ENCODE data around the gene SESTD1.

The SESTD1 gene

DNA sequence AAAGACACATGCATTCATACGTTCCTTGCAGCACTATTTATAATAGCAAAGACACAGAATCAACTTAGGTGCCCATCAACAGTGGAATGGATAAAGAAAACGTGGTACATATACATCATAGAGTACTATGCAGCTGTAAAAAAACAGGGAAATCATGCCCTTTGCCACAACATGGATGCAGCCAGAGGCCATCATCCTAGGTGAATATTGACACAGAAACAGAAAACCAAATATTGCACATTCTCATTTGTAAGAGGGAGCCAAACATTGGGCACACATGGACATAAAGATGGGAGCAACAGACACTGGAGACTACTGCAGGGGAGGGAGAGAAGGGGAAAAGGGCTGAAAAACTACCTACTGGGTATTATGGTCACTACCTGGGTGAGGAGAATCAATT lies 73.5 kb downstream of the SESTD1 start:
- DNase-seq (ENCODE audit: low read depth): no peak

DNA sequence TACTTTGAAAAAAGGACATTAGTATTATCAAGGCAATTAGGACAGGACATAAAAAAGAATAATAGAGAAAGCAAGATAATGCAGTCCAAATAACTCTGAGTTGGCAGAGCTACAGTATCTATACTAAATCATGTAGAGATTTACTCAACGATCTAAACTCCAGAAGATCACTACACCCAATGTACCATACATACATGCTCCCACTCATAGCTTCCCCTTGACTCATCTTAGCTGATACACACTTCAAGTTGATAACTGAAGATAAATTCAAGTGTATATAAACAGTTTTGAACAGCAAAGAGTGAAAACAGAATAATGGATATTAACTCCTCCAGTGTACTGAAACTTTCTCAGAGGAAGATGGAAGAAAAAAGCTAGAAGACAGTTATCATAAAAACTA lies 78.5 kb downstream of the SESTD1 start:
- DNase-seq (ENCODE audit: low read depth): no peak

DNA sequence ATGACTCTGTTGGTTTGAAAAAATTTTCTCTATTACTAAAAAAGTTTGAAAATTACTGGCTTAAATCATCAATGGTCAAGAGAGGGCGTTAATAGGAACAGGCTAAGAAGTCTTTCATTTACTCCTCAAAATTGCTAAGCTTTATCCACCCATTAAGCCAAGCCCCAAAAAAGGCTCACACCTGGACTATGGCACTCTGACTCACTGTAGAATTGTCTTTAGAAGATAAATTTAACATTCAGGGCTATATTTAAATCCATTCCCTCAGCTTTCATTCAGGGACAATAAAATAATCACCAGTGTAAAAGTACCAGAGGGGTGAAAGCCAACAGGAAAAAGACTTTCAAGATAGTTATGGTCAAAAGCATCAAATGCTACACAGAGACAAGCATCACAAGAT lies 80.0 kb downstream of the SESTD1 start:
- DNase-seq (ENCODE audit: low read depth): no peak

DNA sequence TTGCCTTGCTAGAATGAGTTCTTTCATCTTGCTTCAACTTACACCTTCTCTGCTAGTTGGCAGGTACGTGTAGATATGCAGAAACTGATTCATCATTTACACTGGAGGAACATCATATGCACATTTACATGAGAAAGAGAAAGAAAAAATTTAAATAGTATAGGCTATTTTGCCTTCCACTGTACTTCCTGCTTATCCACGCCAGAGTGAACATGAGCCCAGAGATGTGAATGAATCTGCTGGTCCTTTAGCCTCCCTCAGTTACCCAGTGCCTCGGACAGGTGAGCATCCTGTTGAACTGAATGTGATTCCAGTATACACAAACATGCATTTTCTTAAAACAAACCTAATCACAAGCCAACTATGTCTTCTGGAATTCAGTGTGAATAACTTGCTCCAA lies 83.6 kb downstream of the SESTD1 start:
- DNase-seq (ENCODE audit: low read depth): no peak

- no peak for DNase-seq (ENCODE audit: low read depth)
Observed at GRCh38 chr2:179180242-179180641, 84.4 kb downstream of the SESTD1 start.

DNA sequence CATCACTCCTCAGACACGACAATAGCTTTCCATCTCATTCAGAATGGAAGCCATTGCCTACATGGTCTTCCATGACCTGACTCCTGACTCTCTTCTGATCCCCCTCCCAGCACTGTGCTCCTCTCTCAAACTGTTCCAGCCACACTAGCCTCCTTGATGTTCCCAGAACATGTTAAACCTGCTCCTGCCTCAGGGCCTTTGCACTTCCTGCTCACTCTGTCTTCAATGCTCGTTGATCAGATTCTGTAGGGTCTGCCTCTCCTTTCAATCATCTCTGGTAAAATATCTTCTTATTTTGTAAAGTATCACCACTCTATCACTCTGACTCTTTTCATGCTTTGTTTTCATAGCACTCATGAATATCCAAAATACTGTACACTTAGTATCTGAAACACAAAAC lies 84.9 kb downstream of the SESTD1 start:
- DNase-seq (ENCODE audit: low read depth): no peak

- DNase-seq (ENCODE audit: low read depth): no peak
Observed at GRCh38 chr2:179177694-179178093, 86.9 kb downstream of the SESTD1 start.

DNA sequence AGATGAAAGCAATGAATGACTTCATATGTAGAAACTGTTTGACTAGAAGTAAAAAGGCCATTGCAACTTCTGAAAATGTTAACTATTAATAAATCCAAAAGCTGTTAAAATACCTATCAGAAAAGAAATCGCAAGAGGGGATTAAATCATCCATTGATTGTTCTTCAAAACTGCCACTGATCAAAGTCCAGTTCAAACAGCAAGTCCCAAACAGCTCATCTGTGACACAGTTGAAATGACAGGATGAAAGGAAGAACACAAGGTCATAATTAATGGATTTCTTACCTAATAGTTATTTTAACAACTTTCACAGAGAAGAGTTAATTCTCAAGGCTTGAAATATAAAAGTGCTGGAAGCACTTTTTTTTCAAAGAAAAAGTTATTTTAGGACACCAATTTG lies 90.4 kb downstream of the SESTD1 start:
- DNase-seq (ENCODE audit: low read depth): no peak

- DNase-seq (ENCODE audit: low read depth): no peak
Observed at GRCh38 chr2:179172894-179173293, 91.7 kb downstream of the SESTD1 start.

DNA sequence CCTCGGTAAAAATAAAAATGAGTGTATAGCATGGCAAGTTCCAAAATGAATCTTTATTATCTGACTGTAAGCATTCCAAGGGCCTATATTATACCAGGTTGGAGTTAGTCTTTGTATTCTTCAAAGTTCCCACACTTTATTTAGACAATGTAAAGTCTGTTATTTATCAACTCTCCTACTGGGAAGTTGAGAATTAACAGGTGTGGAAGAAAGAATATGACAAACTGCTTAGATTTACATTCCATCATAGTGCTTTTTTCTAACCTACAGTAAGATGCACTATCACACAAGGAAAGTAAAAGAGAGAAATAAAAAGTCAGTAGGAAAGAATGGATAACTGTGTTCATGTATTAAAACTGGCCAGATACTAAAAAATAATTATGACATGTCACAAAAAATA lies 93.3 kb downstream of the SESTD1 start:
- DNase-seq (ENCODE audit: low read depth): no peak

DNA sequence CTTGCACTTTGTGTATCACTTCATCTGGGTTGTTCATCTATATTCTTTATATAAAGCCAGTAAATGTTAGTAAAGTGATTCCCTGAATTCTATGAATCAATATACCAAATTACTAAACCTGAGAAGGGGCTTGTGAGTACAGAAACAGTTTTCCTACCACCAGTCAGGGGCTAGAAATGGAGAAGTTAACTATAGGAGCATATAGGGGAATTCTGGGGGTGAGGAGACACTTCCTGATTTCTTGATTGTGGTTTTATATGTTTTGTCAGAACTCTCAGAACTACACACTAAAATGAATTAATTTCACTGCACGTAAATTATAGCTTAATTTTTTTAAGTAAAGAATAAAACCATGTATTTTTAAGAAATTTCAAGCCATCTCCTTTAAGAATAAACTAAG lies 93.7 kb downstream of the SESTD1 start:
- no peak for DNase-seq (ENCODE audit: low read depth)

DNA sequence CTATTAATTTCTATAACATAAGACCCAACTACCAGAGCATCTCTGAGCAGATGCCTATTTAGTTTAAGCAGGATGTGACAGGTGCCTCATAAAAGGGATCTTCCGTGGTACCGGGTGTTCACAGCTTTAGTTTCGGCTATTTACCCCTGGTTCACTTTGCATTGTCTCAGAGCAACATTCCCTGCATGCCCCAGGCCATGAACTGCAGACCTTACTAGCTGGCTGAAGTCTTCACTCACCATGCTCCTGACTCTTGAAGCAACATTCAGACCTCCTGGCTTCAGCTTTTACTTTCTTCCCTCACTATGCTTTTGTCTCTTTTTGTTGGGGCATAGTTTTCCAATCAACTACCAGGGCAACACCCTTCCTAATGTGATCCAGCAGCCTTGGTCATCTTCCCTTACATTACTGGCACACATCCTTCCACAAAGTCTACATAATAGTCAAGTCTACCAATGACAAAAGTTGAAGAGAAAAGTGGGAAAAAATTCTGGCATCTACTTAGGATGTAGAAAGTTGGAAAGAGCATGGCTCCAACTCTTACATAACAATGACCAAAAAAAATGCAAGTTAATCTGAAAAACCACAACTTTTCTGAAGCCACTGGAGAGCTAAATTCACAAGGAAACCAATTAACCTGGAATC lies 99.2 kb downstream of the SESTD1 start:
- no peak for DNase-seq (ENCODE audit: low read depth)

DNA sequence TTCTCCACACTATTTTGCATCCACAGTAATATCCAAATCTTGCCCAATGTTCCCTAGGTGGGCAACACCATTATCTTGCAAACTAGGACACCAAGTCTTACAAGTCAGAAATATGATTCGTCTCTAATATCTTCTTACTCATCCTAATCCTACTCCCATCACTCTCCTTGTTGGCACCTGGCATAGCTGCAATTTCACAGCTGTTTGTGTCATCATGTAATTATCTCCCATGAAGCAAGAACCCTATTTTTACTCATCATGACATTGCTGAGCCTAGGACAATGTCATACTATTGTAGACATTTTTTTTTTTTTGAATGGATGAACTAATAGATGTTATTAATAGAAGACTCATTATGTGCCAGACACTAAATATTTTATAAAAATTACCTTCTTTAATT lies 123.4 kb downstream of the SESTD1 start:
- DNase-seq (ENCODE audit: low read depth): no peak

DNA sequence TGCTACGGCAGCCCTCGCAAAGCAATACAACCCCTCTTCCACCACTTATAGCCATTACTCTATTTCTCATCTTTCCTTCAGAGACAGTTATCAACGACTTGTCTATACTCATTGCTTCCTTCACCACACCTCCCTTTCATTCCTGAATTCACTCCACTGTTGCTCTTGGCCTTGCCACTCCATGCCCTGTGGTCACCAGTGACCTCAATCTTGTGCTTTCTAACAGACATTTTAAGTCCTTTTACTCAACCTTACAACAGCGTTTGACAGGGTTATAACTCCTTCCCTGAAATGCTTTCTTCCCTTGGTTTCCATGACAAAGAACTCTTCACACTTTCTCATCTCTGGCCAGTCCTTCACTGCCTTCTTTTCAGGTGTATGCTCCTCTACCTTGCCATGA lies 124.1 kb downstream of the SESTD1 start:
- no peak for DNase-seq (ENCODE audit: low read depth)

DNA sequence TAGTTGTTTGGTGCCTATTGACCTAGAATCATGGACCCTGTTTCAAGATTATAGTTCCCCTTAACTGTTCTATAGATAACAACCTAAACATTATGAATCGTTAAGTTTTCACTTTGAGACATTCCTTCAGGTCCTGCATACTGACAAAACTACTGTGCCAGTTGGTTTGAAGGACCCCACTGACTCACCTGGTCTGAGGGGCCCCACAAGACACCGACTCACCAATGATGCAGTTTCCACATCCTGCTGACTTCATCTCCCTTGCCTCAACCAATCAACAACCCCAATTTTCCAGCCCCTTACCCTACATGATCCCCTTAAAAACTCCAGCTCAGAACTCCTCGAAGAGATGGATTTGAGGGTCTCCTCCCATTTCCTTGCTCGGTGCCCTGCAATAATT lies 125.1 kb downstream of the SESTD1 start:
- no peak for DNase-seq (ENCODE audit: low read depth)

- DNase-seq (ENCODE audit: low read depth): no peak
Observed at GRCh38 chr2:179137200-179137759, 127.4 kb downstream of the SESTD1 start.

GRCh38 chr2:179133016-179133415 lies 131.6 kb downstream of the SESTD1 start:
- DNase-seq (ENCODE audit: low read depth): no peak

- DNase-seq (ENCODE audit: low read depth): no peak
Observed at GRCh38 chr2:179132076-179132475, 132.6 kb downstream of the SESTD1 start.

DNA sequence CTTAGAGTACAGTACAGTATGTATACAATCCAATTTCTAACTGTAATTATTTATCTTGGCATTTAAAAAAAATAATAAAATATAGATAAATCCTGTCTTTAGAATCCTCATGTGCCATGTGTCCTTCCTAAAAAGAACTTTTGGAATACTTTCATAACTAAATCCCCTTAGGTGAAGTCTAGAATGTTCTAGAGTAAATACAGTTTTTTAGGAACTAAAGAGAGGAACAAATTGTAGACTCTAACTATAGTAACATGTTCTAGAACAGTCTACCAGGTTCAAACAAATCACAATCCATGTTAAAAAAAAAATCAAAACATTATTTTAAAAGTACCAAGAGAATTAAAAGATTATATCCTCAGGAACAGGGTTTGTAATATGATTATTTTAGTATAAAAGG lies 134.1 kb downstream of the SESTD1 start:
- DNase-seq (ENCODE audit: low read depth): no peak

- no peak for DNase-seq (ENCODE audit: low read depth)
Observed at GRCh38 chr2:179129574-179130238, 134.9 kb downstream of the SESTD1 start.

- no peak for DNase-seq (ENCODE audit: low read depth)
Observed at GRCh38 chr2:179125404-179125803, 139.2 kb downstream of the SESTD1 start.

- DNase-seq (ENCODE audit: low read depth): no peak
Observed at GRCh38 chr2:179124282-179124681, 140.3 kb downstream of the SESTD1 start.

- no peak for DNase-seq (ENCODE audit: low read depth)
Observed at GRCh38 chr2:179123272-179123662, 141.4 kb downstream of the SESTD1 start.

DNA sequence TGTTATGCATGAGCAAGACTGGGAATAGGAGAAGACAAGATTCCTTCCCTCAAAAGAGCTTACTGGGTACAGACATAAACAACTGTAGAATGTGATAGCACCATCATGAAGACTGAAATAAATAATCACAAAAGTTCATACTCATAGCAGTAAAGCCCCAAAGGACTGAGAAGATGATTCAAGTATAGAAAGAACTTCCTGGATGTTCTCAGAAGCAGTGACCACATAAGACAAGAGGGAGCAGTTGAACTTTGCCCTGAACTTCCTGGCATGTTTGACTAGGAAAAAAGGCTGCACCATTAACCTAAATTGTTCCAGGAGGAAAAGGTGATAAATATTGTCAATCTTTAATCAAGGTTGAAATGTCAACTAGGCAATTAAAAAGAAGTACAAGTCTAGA lies 156.9 kb downstream of the SESTD1 start:
- DNase-seq (ENCODE audit: low read depth): no peak

All from stimulated activated CD8-positive, alpha-beta memory T cell treated with anti-CD3 and anti-CD28 coated beads, Interleukin-15, amount 100 ng/mL, for 1 hour (primary cell).